HG02571 (cell line): Measurements from ENCODE around the gene SCARB1.

Source experiments
- ATAC-seq: cut with Tn5 transposase; IDR thresholded peaks from one replicate; pipeline ENCODE4 v1.9.1; 2021; ENCODE audit warnings: mild to moderate bottlenecking, moderate library complexity; ENCODE audit not compliant: unreplicated experiment

Gene SCARB1

GRCh38 chr12:124737772-124738635 lies 125.7 kb downstream of the SCARB1 start:
- no peak for ATAC-seq

GRCh38 chr12:124737040-124737419 lies 126.6 kb downstream of the SCARB1 start:
- no peak for ATAC-seq

GRCh38 chr12:124736115-124737039 lies 127.3 kb downstream of the SCARB1 start:
- no peak for ATAC-seq

- ATAC-seq: no peak
These were observed 129.4 kb downstream of the SCARB1 start for GRCh38 chr12:124734224-124734788.

DNA sequence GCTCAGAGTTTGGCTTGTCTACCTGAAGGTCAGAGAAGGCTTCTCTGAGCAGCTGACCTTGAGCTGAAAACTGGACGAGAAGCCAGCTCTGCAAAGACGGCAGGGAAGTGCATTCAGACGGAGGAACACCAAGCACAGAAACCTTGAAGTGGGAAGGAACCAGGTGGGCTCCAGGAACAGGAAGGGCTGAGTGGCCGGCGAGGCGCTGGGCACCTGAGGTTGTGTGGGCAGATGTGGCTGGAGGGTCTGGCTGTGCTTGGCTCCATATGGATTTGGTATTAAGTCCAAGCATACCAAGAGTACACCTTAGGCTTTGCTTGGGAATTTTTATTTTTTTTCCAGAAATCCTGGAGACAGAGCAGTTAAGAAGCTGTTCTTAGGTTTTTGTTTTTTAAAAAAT lies 130.6 kb downstream of the SCARB1 start:
- ATAC-seq: no peak

DNA sequence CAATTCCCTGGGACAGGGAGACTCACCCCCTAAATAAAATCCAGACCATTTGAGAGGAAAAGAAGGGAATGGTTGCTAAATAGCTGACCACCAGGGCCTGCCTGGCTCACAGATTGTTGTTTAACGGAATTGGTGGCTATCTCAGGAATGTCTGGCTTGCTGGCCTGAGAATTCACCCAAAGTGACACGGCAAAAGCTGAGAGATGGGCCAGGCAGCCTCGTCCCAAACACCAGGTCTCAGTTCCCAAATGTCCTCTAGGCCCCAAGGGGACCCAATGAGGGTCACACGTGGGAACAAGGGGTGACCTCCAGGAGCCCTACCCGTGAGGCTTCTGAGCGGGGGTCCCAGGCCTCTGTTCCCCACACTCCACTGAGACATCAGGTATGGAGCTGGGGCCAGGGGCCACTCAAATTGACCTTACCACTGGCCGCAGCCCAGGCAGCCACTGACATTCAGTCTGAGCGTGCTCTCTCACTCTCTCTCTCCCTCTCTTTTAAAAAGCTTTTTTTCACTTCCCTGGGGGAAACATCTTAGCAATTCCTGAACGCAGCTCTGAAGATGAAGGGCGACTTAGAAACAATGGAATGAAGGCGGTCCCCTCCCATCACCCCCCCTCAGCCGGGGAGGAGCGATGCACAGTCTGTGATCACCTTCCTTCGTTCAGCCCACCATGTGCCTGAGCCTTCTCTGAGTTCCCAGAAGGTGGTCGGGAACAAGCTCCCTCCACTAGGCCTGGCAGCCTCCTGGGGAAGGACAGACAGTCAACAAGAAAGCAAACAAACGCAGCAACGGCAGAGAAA lies 131.2 kb downstream of the SCARB1 start:
- no peak for ATAC-seq

- ATAC-seq: no peak
These were observed 131.8 kb downstream of the SCARB1 start for GRCh38 chr12:124731869-124732268.

DNA sequence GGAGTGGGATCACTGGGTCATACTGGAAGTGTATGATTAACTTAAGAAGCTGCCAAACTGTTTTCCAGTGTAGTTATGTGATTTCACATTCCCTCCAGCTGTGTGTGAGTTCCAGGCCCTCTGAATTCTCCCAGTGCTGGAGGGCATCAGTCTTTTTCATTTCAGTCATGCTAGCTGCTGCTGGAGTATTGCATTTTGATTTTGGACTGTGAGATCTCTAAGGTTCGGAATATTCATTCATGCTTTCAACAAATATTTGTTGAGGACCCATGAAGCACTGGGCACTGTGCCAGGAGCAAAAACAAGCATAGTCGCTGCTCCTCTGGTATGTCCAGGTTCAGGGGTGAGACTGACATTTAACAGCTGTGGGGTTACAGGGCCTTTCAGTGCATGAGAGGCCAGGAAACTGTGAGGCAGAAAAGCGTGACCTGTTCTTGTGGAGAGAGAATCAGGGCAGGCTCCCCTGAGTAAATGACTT lies 133.2 kb downstream of the SCARB1 start:
- ATAC-seq: no peak

GRCh38 chr12:124727922-124728321 lies 135.7 kb downstream of the SCARB1 start:
- no peak for ATAC-seq

DNA sequence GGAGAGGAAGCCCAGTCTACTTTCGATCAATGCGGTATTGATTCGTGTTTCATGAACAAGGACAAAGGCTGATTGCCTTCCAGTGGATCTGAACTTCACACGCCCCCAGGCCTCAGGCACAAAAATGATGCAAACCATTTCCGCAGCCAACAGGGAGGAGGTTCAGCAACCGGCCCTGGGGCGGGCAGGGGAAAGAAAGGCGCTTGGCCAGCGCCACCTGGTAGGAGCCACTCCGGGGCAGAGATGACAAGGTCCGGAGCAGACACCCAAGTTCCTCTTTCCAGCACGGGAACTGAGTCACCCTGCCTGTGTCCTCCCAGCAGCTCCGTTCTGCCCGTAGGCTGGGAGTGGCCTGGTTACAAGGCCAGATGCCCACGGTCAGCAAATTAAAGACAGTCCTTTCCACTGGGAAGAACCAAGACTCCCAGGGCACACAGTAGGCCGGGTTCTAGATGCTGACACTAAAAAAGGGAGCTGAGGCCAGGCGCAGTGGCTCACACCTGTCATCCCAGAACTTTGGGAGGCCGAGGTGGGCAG lies 136.3 kb downstream of the SCARB1 start:
- no peak for ATAC-seq
